ENCODE data around the gene FAM3C.

DNA sequence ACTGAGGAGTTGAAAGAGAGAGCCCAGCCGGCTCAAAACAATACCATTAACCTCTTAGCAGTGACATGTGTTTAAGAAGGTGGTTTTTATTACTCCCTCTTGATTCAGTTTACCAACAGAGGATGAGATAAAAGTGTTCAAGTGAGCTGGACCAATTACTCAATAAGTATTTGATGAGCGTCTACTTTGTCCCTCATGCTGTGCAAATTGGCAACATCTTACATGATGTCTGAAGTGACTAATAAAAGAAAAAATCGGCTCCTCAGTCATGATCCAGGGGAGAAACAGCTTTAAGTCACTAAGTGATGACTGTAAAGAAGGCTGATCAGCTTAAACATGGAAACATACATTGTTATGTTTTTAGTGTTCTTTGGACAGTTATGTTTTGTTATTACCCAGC lies 59.5 kb downstream of the FAM3C start:
- TF ChIP-seq EZH2 (IDR thresholded peaks at IDR 0.05; ENCODE audit: insufficient read depth, poor library complexity, severe bottlenecking), result no peak
- no peak for TF ChIP-seq EZH2phosphoT487 (IDR thresholded peaks at IDR 0.05; ENCODE audit: insufficient read depth, low read depth)
